HCT116 (cell line): ENCODE measurements around the gene AFP. TPM values are rescaled to one million over a fixed set of nuclear protein-coding genes. Genes with fewer than 3 reads are reported as not detected.

Experiments
- ATAC-seq: fragments of 200-7000 bp; cut with Tn5 transposase; 2 replicates; pipeline ENCODE4 v1.9.1; 2020; ENCODE audit warnings: mild to moderate bottlenecking, moderate library complexity
- BruUV-seq: library from RNA; stranded (reverse); fragments of 400-500 nt; replicated peaks from 2 replicates; lab custom pipeline; 2021; lab: Mats Ljungman, UMichigan
- CTCF ChIA-PET: fragments of 300-600 bp; sonication (Branson Sonifier 250); formaldehyde crosslinking; loops from one replicate; lab custom pipeline; 2021; ENCODE audit warnings: antibody characterized with exemption; lab: Charles Lee
- POLR2A ChIA-PET: fragments of 300-600, 350-600 bp; sonication (Branson Sonifier 250); formaldehyde crosslinking; loops from one replicate; lab custom pipeline; 2021; ENCODE audit warnings: antibody characterized with exemption; lab: Charles Lee
- RAD21 ChIA-PET, 2 experiments: fragments of 300-600 bp; sonication (Branson Sonifier 250); formaldehyde crosslinking; loops; one replicate each; lab custom pipeline; 2023; ENCODE audit warnings: low total read pairs in 2 of 2; ENCODE audit not compliant: uncharacterized antibody in 2 of 2, unreplicated experiment in 2 of 2, low non-redundant PET in 1 of 2; lab: Charles Lee
- DNase-seq: peaks from one replicate; pipeline ENCODE4 v3.0.0-alpha.2; 2010; ENCODE audit warnings: low read depth, low spot score
- H2AFZ ChIP-seq: fragments of 200-600 bp; shearing (Covaris generic), sonication (generic); 2 replicates; pipeline ENCODE4 v1.6.1; 2017; ENCODE audit warnings: low read depth, mixed run types, mixed read lengths, antibody characterized with exemption, low read length; ENCODE audit not compliant: poor library complexity, severe bottlenecking
- H3K27ac ChIP-seq: 2 replicates; pipeline ENCODE4 v1.5.1; 2012; ENCODE audit warnings: low read depth, low read length
- H3K27me3 ChIP-seq: fragments of 200-600 bp; sonication (generic); 2 replicates; pipeline ENCODE4 v1.6.1; 2016; ENCODE audit warnings: mixed run types, low read length, mixed read lengths; ENCODE audit not compliant: insufficient read depth
- H3K36me3 ChIP-seq, 2 experiments: fragments of 200-500 bp in 1 of 2; fragments of 200-600 bp in 1 of 2; sonication (Bioruptor generic) in 1 of 2; sonication (generic) in 1 of 2; 2 replicates each; pipeline versions ENCODE4 v1.5.1 to v1.6.1; 2014 to 2016; ENCODE audit warnings: low read length in 2 of 2, inconsistent platforms in 1 of 2, mixed read lengths in 1 of 2, mixed run types in 1 of 2; ENCODE audit not compliant: insufficient read depth in 2 of 2, control insufficient read depth in 1 of 2
- H3K4me1 ChIP-seq, 2 experiments: fragments of 200-600 bp in 1 of 2; sonication (generic) in 1 of 2; 2 replicates each; pipeline versions ENCODE4 v1.5.1 to v1.6.1; 2012 to 2017; ENCODE audit warnings: low read length in 2 of 2, inconsistent platforms in 1 of 2, mild to moderate bottlenecking in 1 of 2, mixed read lengths in 1 of 2, mixed run types in 1 of 2, moderate library complexity in 1 of 2; ENCODE audit not compliant: insufficient read depth in 2 of 2, control insufficient read depth in 1 of 2
- H3K4me2 ChIP-seq: fragments of 200-600 bp; sonication (generic); 2 replicates; pipeline ENCODE4 v1.6.1; 2017; ENCODE audit warnings: mixed run types, low read length, mixed read lengths
- H3K4me3 ChIP-seq, 2 experiments: fragments of 200-600 bp in 1 of 2; sonication (generic) in 1 of 2; replicated peaks in 1 of 2; 2 replicates each; pipeline ENCODE4 v1.5.1; 2011 to 2016; ENCODE audit warnings: low read length in 2 of 2, control low read depth in 1 of 2, low read depth in 1 of 2, mild to moderate bottlenecking in 1 of 2, mixed read lengths in 1 of 2, mixed run types in 1 of 2
- H3K79me2 ChIP-seq: fragments of 200-600 bp; sonication (generic); 2 replicates; pipeline ENCODE4 v1.6.1; 2017; ENCODE audit warnings: mild to moderate bottlenecking, mixed run types, low read length, moderate library complexity, mixed read lengths; ENCODE audit not compliant: insufficient read depth
- H3K9ac ChIP-seq: fragments of 200-600 bp; sonication (generic); 2 replicates; pipeline ENCODE4 v1.6.1; 2016; ENCODE audit warnings: low read length, mixed read lengths
- H3K9me2 ChIP-seq: fragments of 200-600 bp; sonication (generic), shearing (Covaris generic); 2 replicates; pipeline ENCODE4 v1.6.1; 2017; ENCODE audit warnings: mixed run types, mild to moderate bottlenecking, moderate library complexity; ENCODE audit not compliant: insufficient read depth
- H3K9me3 ChIP-seq, 2 experiments: fragments of 200-500 bp in 1 of 2; fragments of 200-600 bp in 1 of 2; sonication (Bioruptor generic) in 1 of 2; sonication (generic) in 1 of 2; 2 replicates each; pipeline ENCODE4 v1.6.1; 2014 to 2017; ENCODE audit warnings: low read length in 2 of 2, mixed read lengths in 2 of 2, inconsistent platforms in 1 of 2, low read depth in 1 of 2, mild to moderate bottlenecking in 1 of 2, mixed run types in 1 of 2, moderate library complexity in 1 of 2; ENCODE audit not compliant: control insufficient read depth in 1 of 2, insufficient read depth in 1 of 2
- H4K20me1 ChIP-seq: fragments of 200-600 bp; sonication (generic), shearing (Covaris generic); 2 replicates; pipeline ENCODE4 v1.6.1; 2017; ENCODE audit warnings: mixed run types, mild to moderate bottlenecking, moderate library complexity; ENCODE audit not compliant: insufficient read depth
- ATF3 ChIP-seq: IDR thresholded peaks from 2 replicates; pipeline ENCODE4 v1.6.1; 2012
- CBX3 ChIP-seq: IDR thresholded peaks from 2 replicates; pipeline ENCODE4 v1.6.1; 2012; ENCODE audit warnings: low read depth
- EGR1 ChIP-seq: IDR thresholded peaks from 2 replicates; pipeline ENCODE4 v1.6.1; 2012; ENCODE audit warnings: low read depth
- ELF1 ChIP-seq: IDR thresholded peaks from 2 replicates; pipeline ENCODE4 v1.6.1; 2012; ENCODE audit warnings: low read depth, borderline replicate concordance
- EZH2 ChIP-seq: fragments of 200-600 bp; sonication (generic); IDR thresholded peaks from 2 replicates; pipeline ENCODE4 v1.6.1; 2017; ENCODE audit warnings: antibody characterized with exemption, mixed run types
- FOSL1 ChIP-seq: IDR thresholded peaks from 2 replicates; pipeline ENCODE4 v1.6.1; 2012; ENCODE audit warnings: low read depth
- MAX ChIP-seq: IDR thresholded peaks from 2 replicates; pipeline ENCODE4 v1.6.1; 2012
- RAD21 ChIP-seq: IDR thresholded peaks from 2 replicates; pipeline ENCODE4 v1.6.1; 2012; ENCODE audit warnings: low read depth, mild to moderate bottlenecking
- SP1 ChIP-seq: IDR thresholded peaks from 2 replicates; pipeline ENCODE4 v1.6.1; 2012; ENCODE audit warnings: low read depth
- TCF7L2 ChIP-seq: IDR thresholded peaks from 2 replicates; pipeline ENCODE4 v1.7.0; 2011; ENCODE audit warnings: borderline replicate concordance, inconsistent platforms; ENCODE audit not compliant: insufficient read depth, insufficient read length; ENCODE audit errors: extremely low read depth
- ZFX ChIP-seq: fragments of 450-650 bp; IDR thresholded peaks from 2 replicates; pipeline ENCODE4 v1.6.1; 2017
- ZNF274 ChIP-seq: fragments of 200-500 bp; sonication (Bioruptor generic); IDR thresholded peaks from 2 replicates; pipeline ENCODE4 v1.6.1; 2014; ENCODE audit warnings: mild to moderate bottlenecking, low read depth, low read length, inconsistent platforms
- intact Hi-C: fragments of 100-400 bp; cut with micrococcal nuclease; formaldehyde crosslinking; loops from 2 replicates; pipeline ENCODE4 v1.10.0; 2022
- total RNA-seq: library from RNA; stranded (reverse); gene quantifications from one replicate; pipeline ENCODE4 v1.2.1, GENCODE V29; 2021; ENCODE audit not compliant: unreplicated experiment

Gene AFP
- total RNA-seq, 1 experiment from 2014 or later, result 1.6 TPM

- Histone ChIP-seq H3K4me1 (no peaks in the 10 kb centered on the region), H3K36me3 (no peaks in the 10 kb centered on the region), H3K4me2 (no peak overlapping the region), H3K9me2 (no peaks in the 10 kb centered on the region), H3K27me3 (no peaks in the 10 kb centered on the region), H3K9ac (no peak overlapping the region), H4K20me1 (no peaks in the 10 kb centered on the region), H3K4me3 (no peak overlapping the region), H2AFZ (no peak overlapping the region), H3K9me3 (no peaks in the 10 kb centered on the region), H3K27ac (no peak overlapping the region), H3K79me2 (no peaks in the 10 kb centered on the region)
- TF ChIP-seq SP1 (no peak), CBX3 (no peak), MAX (no peak), EZH2 (no peak), ZNF274 (no peak), FOSL1 (no peak), ATF3 (no peak), TCF7L2 (no peak), ELF1 (no peak), ZFX (no peak), RAD21 (no peak), EGR1 (no peak)
- POLR2A ChIA-PET, result no interaction called here
- DNase-seq (no peak), ATAC-seq (no peak)
- CTCF ChIA-PET, result no interaction called here
- intact Hi-C loops, result no loop called here
- no TSS peak for BruUV-seq
- RAD21 ChIA-PET, result no interaction called here
Measured at GRCh38 chr4:73396304-73396703, 39.7 kb upstream of the AFP start.
